B cell (primary cell): Measurements from ENCODE around the gene RPL19. TPM values are rescaled to one million over a fixed set of nuclear protein-coding genes. Genes with fewer than 3 reads are reported as not detected.

Experiments
- ATAC-seq: fragments of 200-7000 bp; cut with Tn5 transposase; one replicate; pipeline ENCODE4 v1.10.0; 2021; ENCODE audit warnings: low read depth, mild to moderate bottlenecking, moderate number of reproducible peaks, moderate library complexity
- CTCF ChIA-PET: fragments of 350-600 bp; sonication (Branson Sonifier 250); formaldehyde crosslinking; loops from one replicate; lab custom pipeline; 2021; ENCODE audit warnings: antibody characterized with exemption, inconsistent platforms; lab: Charles Lee
- POLR2A ChIA-PET: fragments of 350-600 bp; sonication (Branson Sonifier 250); formaldehyde crosslinking; loops from one replicate; lab custom pipeline; 2021; ENCODE audit warnings: antibody characterized with exemption; lab: Charles Lee
- DNase-seq: peaks from one replicate; pipeline ENCODE4 v3.0.0; 2013
- H2AFZ ChIP-seq: 2 replicates; pipeline ENCODE4 v1.6.1; 2012; ENCODE audit warnings: mild to moderate bottlenecking, low read depth, low read length; ENCODE audit not compliant: insufficient read depth, poor library complexity, severe bottlenecking
- H3K27ac ChIP-seq, 2 donors: 1 replicate in 1 of 2; 2 replicates in 1 of 2; pipeline ENCODE4 v1.5.1; 2012 to 2013; ENCODE audit warnings: low read length in 2 of 2, mild to moderate bottlenecking in 2 of 2, moderate library complexity in 1 of 2
- H3K27me3 ChIP-seq, 4 experiments: fragments of 200-600 bp in 1 of 4; sonication (generic) in 1 of 4; replicated peaks in 1 of 4; 1 replicate in 2 of 4; 2 replicates in 2 of 4; pipeline versions ENCODE4 v1.6.1 to v1.7.0; 2013 to 2016; ENCODE audit warnings: low read length in 3 of 4, mild to moderate bottlenecking in 2 of 4, mixed read lengths in 1 of 4, moderate library complexity in 1 of 4; ENCODE audit not compliant: insufficient read depth in 4 of 4, control insufficient read depth in 3 of 4; ENCODE audit errors: control extremely low read depth in 1 of 4
- H3K36me3 ChIP-seq, 2 experiments: replicated peaks in 1 of 2; 1 replicate in 1 of 2; 2 replicates in 1 of 2; pipeline versions ENCODE4 v1.6.1 to v1.7.1; 2013; ENCODE audit warnings: low read length in 1 of 2; ENCODE audit not compliant: insufficient read depth in 2 of 2, control insufficient read depth in 1 of 2; ENCODE audit errors: control extremely low read depth in 1 of 2, extremely low read depth in 1 of 2
- H3K4me1 ChIP-seq, 2 donors: fragments of 200-600 bp in 1 of 2; sonication (generic) in 1 of 2; 1 replicate in 1 of 2; 2 replicates in 1 of 2; pipeline versions ENCODE4 v1.5.1 to v1.6.1; 2013 to 2017; ENCODE audit warnings: low read length in 2 of 2; ENCODE audit not compliant: control insufficient read depth in 2 of 2, insufficient read depth in 2 of 2
- H3K4me2 ChIP-seq: replicated peaks from 2 replicates; pipeline ENCODE3; 2012; ENCODE audit warnings: mild to moderate bottlenecking, low read depth, low read length; ENCODE audit not compliant: poor library complexity, severe bottlenecking
- H3K4me3 ChIP-seq, 5 experiments: fragments of 200-600 bp in 1 of 5; sonication (generic) in 1 of 5; 1 replicate in 3 of 5; 2 replicates in 2 of 5; pipeline versions ENCODE4 v1.5.1 to v1.7.0; 2011 to 2016; ENCODE audit warnings: low read length in 4 of 5, mild to moderate bottlenecking in 4 of 5, low read depth in 2 of 5, control low read depth in 1 of 5, moderate library complexity in 1 of 5; ENCODE audit not compliant: insufficient read depth in 1 of 5; ENCODE audit errors: control extremely low read depth in 1 of 5, extremely low read depth in 1 of 5
- H3K79me2 ChIP-seq: fragments of 200-600 bp; sonication (generic); one replicate; pipeline ENCODE4 v1.6.0; 2016; ENCODE audit warnings: low read length; ENCODE audit not compliant: control insufficient read depth, insufficient read depth
- H3K9ac ChIP-seq: fragments of 200-600 bp; sonication (generic); 2 replicates; pipeline ENCODE4 v1.6.1; 2017; ENCODE audit warnings: mild to moderate bottlenecking, low read length, moderate library complexity
- H3K9me3 ChIP-seq, 3 donors: one replicate each; pipeline versions ENCODE4 v1.6.1 to v1.7.1; 2013; ENCODE audit warnings: low read length in 2 of 3; ENCODE audit not compliant: control insufficient read depth in 2 of 3, insufficient read depth in 1 of 3; ENCODE audit errors: control extremely low read depth in 1 of 3
- H4K20me1 ChIP-seq: 2 replicates; pipeline ENCODE4 v1.6.0; 2012; ENCODE audit warnings: mild to moderate bottlenecking, low read length; ENCODE audit not compliant: insufficient read depth, control insufficient read depth, poor library complexity, severe bottlenecking
- H3K27ac Mint-ChIP-seq: one replicate; pipeline ENCODE4 v1.8.0; 2021; ENCODE audit warnings: mixed read lengths
- H3K27me3 Mint-ChIP-seq: one replicate; pipeline ENCODE4 v1.8.0; 2021; ENCODE audit warnings: mixed read lengths
- H3K4me1 Mint-ChIP-seq: one replicate; pipeline ENCODE4 v1.8.0; 2021; ENCODE audit warnings: mixed read lengths
- H3K4me3 Mint-ChIP-seq: one replicate; pipeline ENCODE4 v1.8.0; 2021; ENCODE audit warnings: mixed read lengths
- H3K9me3 Mint-ChIP-seq: one replicate; pipeline ENCODE4 v1.8.0; 2022; ENCODE audit warnings: mixed read lengths; ENCODE audit not compliant: insufficient read depth
- CTCF ChIP-seq: fragments of 200-600 bp; IDR thresholded peaks from one replicate; pipeline ENCODE4 v1.8.0; 2022; ENCODE audit warnings: antibody characterized with exemption, mild to moderate bottlenecking
- EZH2 ChIP-seq: IDR thresholded peaks from 2 replicates; pipeline ENCODE4 v1.6.1; 2012; ENCODE audit warnings: borderline replicate concordance, low read depth, mild to moderate bottlenecking, moderate library complexity, low read length; ENCODE audit not compliant: insufficient read depth, poor library complexity, severe bottlenecking
- WGBS: methylation state at CpG from one replicate; pipeline ENCODE4 v1.1.5; 2013; ENCODE audit warnings: missing lambda C conversion rate; ENCODE audit not compliant: insufficient coverage; 5-methylcytosine and 5-hydroxymethylcytosine counted together
- intact Hi-C: fragments of 100-400 bp; cut with micrococcal nuclease; formaldehyde crosslinking; loops from one replicate; pipeline ENCODE4 v1.10.0; 2022
- polyA plus RNA-seq: library from polyadenylated mRNA; depleted of rRNA; stranded (reverse); fragments of >200 nt; gene quantifications from 2 replicates; pipeline ENCODE4 v1.2.3, GENCODE V29; 2012
- total RNA-seq, 2 donors: library from RNA; stranded (reverse); fragments of 120-200 nt in 1 of 2; gene quantifications; 1 replicate in 1 of 2; 2 replicates in 1 of 2; pipeline versions ENCODE4 v1.2.3 to v1.2.4, GENCODE V29; 2013 to 2022

RPL19 gene
- total and polyA plus RNA-seq, 2 donors (not counting 1 experiment from before 2014, with no cell fraction given): 3,041 to 3,233 TPM

- no peak for TF ChIP-seq CTCF
- no peak for TF ChIP-seq EZH2
- no peak for DNase-seq
- Histone ChIP-seq H3K27me3 (peaks cover 0 to 42% (median 12%) of the 10 kb centered on the region in 4 experiments), H3K27ac (no peak overlapping the region), H3K4me2 (peak overlapping the region; percentile 20), H3K9ac (no peak overlapping the region), H4K20me1 (no peaks in the 10 kb centered on the region), H3K79me2 (no peaks in the 10 kb centered on the region), H3K4me1 (peaks cover 27 to 29% of the 10 kb centered on the region in 2 donors), H3K9me3 (peaks cover 0 to 12% (median 0%) of the 10 kb centered on the region in 3 donors), H3K36me3 (no peaks in the 10 kb centered on the region), H3K4me3 (no peak overlapping the region), H2AFZ (no peak overlapping the region)
- ChIA-PET CTCF (interaction anchor here (0.9 to 6.9 kb wide), 6 partner anchors 8 to 185 kb away, joined by 3 to 77 read pairs (median 54); no protein-coding TSS in a partner anchor), POLR2A (interaction anchor here (0.7 to 1.2 kb wide), 2 partner anchors 10 to 13 kb away, joined by 3 read pairs; no protein-coding TSS in a partner anchor)
- Mint-ChIP-seq H3K4me3 (peak overlapping the region; percentile 34), H3K4me1 (peaks cover 28% of the 10 kb centered on the region), H3K9me3 (no peaks in the 10 kb centered on the region), H3K27ac (no peak overlapping the region), H3K27me3 (peaks cover 22% of the 10 kb centered on the region)
- intact Hi-C loops: no loop called here
- ATAC-seq: no peak
- WGBS: 44% methylated on average over 5 of the region's 7 CpGs
Measured at GRCh38 chr17:39166437-39167335, 33.4 kb upstream of the RPL19 start.

- Mint-ChIP-seq H3K27ac (no peak overlapping the region), H3K4me3 (no peak overlapping the region), H3K9me3 (no peaks in the 10 kb centered on the region), H3K27me3 (peaks cover 29% of the 10 kb centered on the region), H3K4me1 (peaks cover 28% of the 10 kb centered on the region)
- Histone ChIP-seq H3K4me1 (peaks cover 27 to 29% of the 10 kb centered on the region in 2 donors), H3K79me2 (no peaks in the 10 kb centered on the region), H3K9ac (no peak overlapping the region), H3K9me3 (peaks cover 0 to 12% (median 0%) of the 10 kb centered on the region in 3 donors), H3K27ac (no peak overlapping the region), H3K4me2 (peak overlapping the region; percentile 20), H3K27me3 (peaks cover 0 to 50% (median 16%) of the 10 kb centered on the region in 4 experiments), H3K36me3 (no peaks in the 10 kb centered on the region), H3K4me3 (no peak overlapping the region), H4K20me1 (no peaks in the 10 kb centered on the region), H2AFZ (no peak overlapping the region)
- WGBS: no CpG with 5 or more reads among the region's 2 CpGs
- POLR2A ChIA-PET: interaction anchor here (1.2 kb wide), 1 partner anchor 14 kb away, joined by 3 read pairs; no protein-coding TSS in a partner anchor
- ATAC-seq: no peak
- peak; percentile 30 for DNase-seq
- CTCF ChIA-PET: interaction anchor here (0.6 to 6.9 kb wide), 8 partner anchors 7 to 575 kb away, joined by 3 to 77 read pairs (median 4); no protein-coding TSS in a partner anchor
- TF ChIP-seq EZH2 (no peak), CTCF (no peak)
- intact Hi-C loops: no loop called here
Measured at GRCh38 chr17:39167476-39167875, 32.6 kb upstream of the RPL19 start.
